Measurements from ENCODE around the gene LEPR.
"Not testable (repeated sequence)": the region's sequence is repeated elsewhere in the genome, so short reads cannot be mapped to it uniquely, and the experiment has no call there.

Gene LEPR

GRCh38 chr1:65449214-65449823, 28.9 kb downstream of the LEPR start:
- Histone ChIP-seq H3K27me3 (no peaks in the 10 kb centered on the region), H4K20me1 (no peaks in the 10 kb centered on the region), H3K9ac (no peak overlapping the region), H3K4me1 (no peaks in the 10 kb centered on the region), H3K27ac (no peak overlapping the region), H3K36me3 (no peaks in the 10 kb centered on the region), H3K9me3 (no peaks in the 10 kb centered on the region), H3K4me2 (no peak overlapping the region), H3K4me3 (no peak overlapping the region)
- TF ChIP-seq Cebpa-rat (IDR thresholded peaks at IDR 0.05) = no peak

DNA sequence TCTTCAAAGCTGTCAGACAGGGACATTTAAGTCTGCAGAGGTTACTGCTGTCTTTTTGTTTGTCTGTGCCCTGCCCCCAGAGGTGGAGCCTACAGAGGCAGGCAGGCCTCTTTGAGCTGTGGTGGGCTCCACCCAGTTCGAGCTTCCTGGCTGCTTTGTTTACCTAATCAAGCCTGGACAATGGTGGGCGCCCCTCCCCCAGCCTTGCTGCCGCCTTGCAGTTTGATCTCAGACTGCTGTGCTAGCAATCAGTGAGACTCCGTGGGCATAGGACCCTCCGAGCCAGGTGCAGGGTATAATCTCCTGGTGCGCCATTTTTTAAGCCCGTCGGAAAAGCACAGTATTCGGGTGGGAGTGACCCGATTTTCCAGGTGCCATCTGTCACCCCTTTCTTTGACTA, 35.2 kb downstream of the LEPR start:
- H3K4me1 ChIP-seq, H3K27ac ChIP-seq, H3K9ac ChIP-seq, H3K9me3 ChIP-seq, H3K36me3 ChIP-seq, H3K27me3 ChIP-seq, H4K20me1 ChIP-seq, H3K4me2 ChIP-seq, H3K4me3 ChIP-seq: not testable (repeated sequence)

DNA sequence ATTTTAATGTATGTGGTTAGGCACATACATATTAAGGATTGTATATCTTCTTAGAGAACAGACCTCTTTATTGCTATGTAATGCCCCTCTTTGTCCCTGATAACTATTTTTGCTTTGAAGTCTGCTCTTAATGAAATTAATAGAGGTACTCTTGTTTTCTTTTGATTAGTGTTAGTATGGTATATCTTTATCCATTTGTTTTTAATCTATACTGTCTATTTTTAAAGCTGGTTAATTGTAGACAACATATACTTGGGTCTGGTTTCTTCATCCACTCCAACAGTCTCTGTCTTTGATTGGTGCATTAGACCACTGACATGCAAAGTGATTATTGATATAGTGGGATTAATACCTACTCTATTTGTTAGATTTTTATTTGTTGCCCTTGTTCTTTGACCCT, 36.0 kb downstream of the LEPR start:
- H3K4me1 ChIP-seq = no peaks in the 10 kb centered on the region
- no peaks in the 10 kb centered on the region for H3K9me3 ChIP-seq
- no peak for TF ChIP-seq Cebpa-rat (IDR thresholded peaks at IDR 0.05)
- no peaks in the 10 kb centered on the region for H3K27me3 ChIP-seq
- no peak overlapping the region for H3K4me3 ChIP-seq
- no peaks in the 10 kb centered on the region for H3K36me3 ChIP-seq
- H3K27ac ChIP-seq = no peak overlapping the region
- H3K9ac ChIP-seq = no peak overlapping the region
- H4K20me1 ChIP-seq = no peaks in the 10 kb centered on the region
- H3K4me2 ChIP-seq = no peak overlapping the region

DNA sequence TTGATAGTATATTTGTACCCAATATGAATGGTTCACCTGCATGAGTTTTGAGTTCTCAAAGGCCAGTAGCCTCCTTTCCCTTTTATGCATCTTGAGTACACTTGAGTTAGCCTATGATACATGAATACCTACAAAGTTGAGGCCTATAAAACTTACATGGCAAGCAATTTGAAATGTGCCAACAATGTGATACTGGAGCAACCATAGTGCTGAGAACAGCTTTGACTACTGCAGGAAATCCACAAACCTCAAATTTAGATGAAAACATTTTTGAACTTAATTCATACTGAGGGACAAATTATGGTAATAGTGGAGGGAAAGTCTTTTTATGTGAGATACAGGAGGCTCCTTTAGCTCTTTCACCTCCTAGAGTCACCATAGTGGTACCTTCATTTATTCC, 37.4 kb downstream of the LEPR start:
- no peaks in the 10 kb centered on the region for H3K9me3 ChIP-seq
- no peaks in the 10 kb centered on the region for H3K4me1 ChIP-seq
- no peaks in the 10 kb centered on the region for H3K36me3 ChIP-seq
- no peaks in the 10 kb centered on the region for H3K27me3 ChIP-seq
- TF ChIP-seq Cebpa-rat (IDR thresholded peaks at IDR 0.05) = no peak
- no peak overlapping the region for H3K4me2 ChIP-seq
- no peak overlapping the region for H3K4me3 ChIP-seq
- H3K27ac ChIP-seq = no peak overlapping the region
- H4K20me1 ChIP-seq = no peaks in the 10 kb centered on the region
- no peak overlapping the region for H3K9ac ChIP-seq

- H3K27me3 ChIP-seq = no peaks in the 10 kb centered on the region
- H4K20me1 ChIP-seq = no peaks in the 10 kb centered on the region
- H3K4me2 ChIP-seq = no peak overlapping the region
- no peaks in the 10 kb centered on the region for H3K36me3 ChIP-seq
- H3K9me3 ChIP-seq = no peaks in the 10 kb centered on the region
- H3K27ac ChIP-seq = no peak overlapping the region
- no peaks in the 10 kb centered on the region for H3K4me1 ChIP-seq
- TF ChIP-seq Cebpa-rat (IDR thresholded peaks at IDR 0.05) = no peak
- H3K9ac ChIP-seq = no peak overlapping the region
- no peak overlapping the region for H3K4me3 ChIP-seq
Measured at GRCh38 chr1:65458730-65459396, 38.4 kb downstream of the LEPR start.

DNA sequence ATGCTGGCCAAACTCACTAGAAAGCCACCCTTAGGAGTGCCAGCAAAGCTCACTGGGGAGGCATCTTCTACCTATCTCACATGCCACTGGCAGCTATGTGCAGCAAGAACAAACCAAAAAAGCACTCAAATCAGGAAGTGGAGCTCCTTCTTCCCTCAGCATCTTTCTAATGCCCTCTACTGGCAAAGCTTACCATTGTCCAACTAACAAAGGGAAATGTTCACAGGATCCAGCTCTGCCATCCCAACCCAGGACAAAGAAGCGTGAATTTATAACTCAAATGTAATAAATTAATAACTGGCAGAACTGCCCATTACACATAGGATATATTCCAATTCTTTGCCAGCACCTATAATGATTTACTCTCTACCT, 38.9 kb downstream of the LEPR start:
- H3K36me3 ChIP-seq = no peaks in the 10 kb centered on the region
- H4K20me1 ChIP-seq = no peaks in the 10 kb centered on the region
- H3K9ac ChIP-seq = no peak overlapping the region
- H3K27me3 ChIP-seq = no peaks in the 10 kb centered on the region
- H3K4me3 ChIP-seq = no peak overlapping the region
- no peak for TF ChIP-seq Cebpa-rat (IDR thresholded peaks at IDR 0.05)
- no peaks in the 10 kb centered on the region for H3K9me3 ChIP-seq
- no peak overlapping the region for H3K4me2 ChIP-seq
- no peak overlapping the region for H3K27ac ChIP-seq
- H3K4me1 ChIP-seq = no peaks in the 10 kb centered on the region

DNA sequence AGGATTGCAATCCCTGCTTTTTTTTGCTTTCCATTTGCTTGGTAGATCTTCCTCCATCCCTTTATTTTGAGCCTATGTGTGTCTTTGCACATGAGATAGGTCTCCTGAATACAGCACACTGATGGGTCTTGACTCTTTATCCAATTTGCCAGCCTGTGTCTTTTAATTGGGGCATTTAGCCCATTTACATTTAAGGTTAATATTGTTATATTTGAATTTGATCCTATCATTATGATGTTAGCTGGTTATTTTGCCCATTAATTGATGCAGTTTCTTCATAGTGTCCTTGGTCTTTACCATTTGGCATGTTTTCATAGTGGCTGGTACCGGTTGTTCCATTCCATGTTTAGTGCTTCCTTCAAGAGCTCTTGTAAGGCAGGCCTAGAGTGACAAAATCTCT, 45.4 kb downstream of the LEPR start:
- not testable (repeated sequence) for H3K4me2 ChIP-seq, H3K4me1 ChIP-seq, H3K36me3 ChIP-seq, H3K27me3 ChIP-seq, H4K20me1 ChIP-seq, H3K4me3 ChIP-seq, H3K9me3 ChIP-seq, H3K27ac ChIP-seq, H3K9ac ChIP-seq

DNA sequence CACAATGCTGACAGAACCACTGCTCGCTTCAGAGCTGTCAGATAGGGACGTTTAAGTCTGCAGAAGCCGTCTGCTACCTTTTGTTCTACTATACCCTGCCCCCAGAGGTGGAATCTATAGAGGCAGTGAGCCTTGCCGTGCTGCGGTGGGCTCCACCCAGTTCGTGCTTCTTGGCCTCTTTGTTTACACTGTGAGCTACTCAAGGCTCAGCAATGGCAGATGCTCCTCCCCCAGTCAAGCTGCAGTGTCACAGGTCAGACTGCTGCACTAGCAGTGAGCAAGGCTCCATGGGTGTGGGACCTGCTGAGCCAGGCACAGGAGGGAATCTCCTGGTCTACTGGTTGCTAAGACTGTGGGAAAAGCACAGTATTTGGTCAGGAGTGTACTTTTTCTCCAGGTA, 47.1 kb downstream of the LEPR start:
- TF ChIP-seq Cebpa-rat (IDR thresholded peaks at IDR 0.05) = no peak
- no peak overlapping the region for H3K4me3 ChIP-seq
- H3K4me1 ChIP-seq = no peaks in the 10 kb centered on the region
- H3K4me2 ChIP-seq = no peak overlapping the region
- H3K9me3 ChIP-seq = peaks cover 5% of the 10 kb centered on the region; the same call in 1 of the 2 replicates
- H3K36me3 ChIP-seq = no peaks in the 10 kb centered on the region
- H3K9ac ChIP-seq = no peak overlapping the region
- no peaks in the 10 kb centered on the region for H4K20me1 ChIP-seq
- no peak overlapping the region for H3K27ac ChIP-seq
- H3K27me3 ChIP-seq = no peaks in the 10 kb centered on the region

DNA sequence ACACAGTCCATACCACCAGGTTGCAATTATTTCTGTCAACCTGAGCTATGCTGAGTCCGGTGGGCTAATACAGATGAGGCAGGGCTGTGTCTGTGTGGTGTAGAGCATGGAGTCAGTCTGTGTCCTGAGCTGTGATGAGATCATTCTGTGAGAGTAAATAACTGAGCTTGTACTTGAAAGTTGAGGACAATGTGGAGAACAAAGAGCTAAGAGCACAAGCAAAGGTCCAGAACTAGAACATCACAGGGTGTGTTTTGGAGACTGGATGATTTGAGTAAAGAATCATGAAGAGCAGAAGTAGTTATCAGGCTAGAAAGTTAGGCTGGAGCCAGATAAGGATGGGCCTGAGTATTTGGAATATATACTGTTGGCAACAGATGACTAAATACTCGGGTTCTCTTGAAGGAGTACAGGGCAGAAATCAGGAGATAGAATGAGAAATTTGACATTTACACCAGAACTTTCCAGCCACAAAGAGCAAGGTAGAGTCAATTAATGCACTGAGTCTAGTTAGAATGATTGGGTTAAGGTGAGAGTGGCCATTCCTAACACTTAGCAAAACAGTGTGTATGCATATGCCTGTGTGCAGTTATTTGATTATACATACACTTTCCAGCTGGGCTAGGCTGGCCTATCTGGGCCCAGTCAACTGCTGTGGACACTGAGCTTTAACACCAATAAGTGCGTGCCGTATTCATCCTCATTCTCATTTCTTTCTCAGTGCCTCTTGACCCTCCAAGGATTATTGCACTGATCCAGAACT, 48.8 kb downstream of the LEPR start:
- Histone ChIP-seq H3K9ac (no peak overlapping the region), H4K20me1 (no peaks in the 10 kb centered on the region), H3K27me3 (no peaks in the 10 kb centered on the region), H3K4me1 (no peaks in the 10 kb centered on the region), H3K4me3 (no peak overlapping the region), H3K27ac (no peak overlapping the region), H3K4me2 (no peak overlapping the region), H3K36me3 (no peaks in the 10 kb centered on the region), H3K9me3 (peaks cover 5% of the 10 kb centered on the region; the same call in 1 of the 2 replicates)
- TF ChIP-seq Cebpa-rat (IDR thresholded peaks at IDR 0.05) = no peak

- peaks cover 5% of the 10 kb centered on the region; the same call in 1 of the 2 replicates for H3K9me3 ChIP-seq
- no peak overlapping the region for H3K4me3 ChIP-seq
- H4K20me1 ChIP-seq = no peaks in the 10 kb centered on the region
- H3K9ac ChIP-seq = no peak overlapping the region
- H3K4me1 ChIP-seq = no peaks in the 10 kb centered on the region
- no peak overlapping the region for H3K4me2 ChIP-seq
- no peak overlapping the region for H3K27ac ChIP-seq
- no peak for TF ChIP-seq Cebpa-rat (IDR thresholded peaks at IDR 0.05)
- no peaks in the 10 kb centered on the region for H3K36me3 ChIP-seq
- no peaks in the 10 kb centered on the region for H3K27me3 ChIP-seq
Measured at GRCh38 chr1:65469889-65470340, 49.4 kb downstream of the LEPR start.
